ENCODE measurements around the gene ZNF57. TPM values are rescaled to one million over a fixed set of nuclear protein-coding genes. Genes with fewer than 3 reads are reported as not detected.
"Not testable (repeated sequence)": the region's sequence is repeated elsewhere in the genome, so short reads cannot be mapped to it uniquely, and the experiment has no call there.

Gene ZNF57
- total RNA-seq, 1 donor from 2014 or later, result 5.1 TPM

GRCh38 chr19:2944775-2945574, 44.2 kb downstream of the ZNF57 start, which contains the start of gene ZNF77:
Gene ZNF77, minus strand, starts transcription at chr19:2944971. Its CDS starts 131 bp downstream, at chr19:2944840.
- peak; percentile 99 for ATAC-seq
- intact Hi-C loops (cut with DNase I), result loop anchor here (2.0 to 5.0 kb wide), 3 partner anchors 44 to 103 kb away; partner anchors contain the start of genes ZNF555 and ZNF57
- peak; percentile 97 for DNase-seq (ENCODE audit: missing footprints)

- DNase-seq (ENCODE audit: missing footprints) (no peak), ATAC-seq (no peak)
- intact Hi-C loops (cut with DNase I), result loop anchor here (2.0 to 5.0 kb wide), 2 partner anchors 45 to 103 kb away; partner anchors contain the start of genes ZNF555 and ZNF57
Observed at GRCh38 chr19:2945575-2946184, 45.0 kb downstream of the ZNF57 start.

DNA sequence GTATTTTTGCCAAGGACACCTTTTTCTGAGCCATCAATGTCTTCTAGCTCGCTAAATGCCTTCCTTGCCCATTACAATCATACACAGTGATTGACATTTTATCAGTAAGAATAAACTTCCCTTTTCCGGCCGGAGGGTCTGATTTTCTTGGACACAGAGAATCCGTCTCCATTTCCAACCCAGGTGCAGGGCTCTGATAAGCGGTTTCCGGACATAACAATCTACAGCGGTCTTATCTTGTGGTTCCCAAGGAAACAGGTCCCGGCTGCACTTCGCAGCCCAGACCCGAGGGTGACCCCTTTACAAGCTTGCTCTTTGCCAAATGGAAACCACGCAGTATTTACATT, 49.2 kb downstream of the ZNF57 start:
- no peak for ATAC-seq
- intact Hi-C loops (cut with DNase I), result loop anchor here (5.0 kb wide), 2 partner anchors 108 to 212 kb away; partner anchors contain the start of gene ZNF555
- DNase-seq (ENCODE audit: missing footprints), result no peak

DNA sequence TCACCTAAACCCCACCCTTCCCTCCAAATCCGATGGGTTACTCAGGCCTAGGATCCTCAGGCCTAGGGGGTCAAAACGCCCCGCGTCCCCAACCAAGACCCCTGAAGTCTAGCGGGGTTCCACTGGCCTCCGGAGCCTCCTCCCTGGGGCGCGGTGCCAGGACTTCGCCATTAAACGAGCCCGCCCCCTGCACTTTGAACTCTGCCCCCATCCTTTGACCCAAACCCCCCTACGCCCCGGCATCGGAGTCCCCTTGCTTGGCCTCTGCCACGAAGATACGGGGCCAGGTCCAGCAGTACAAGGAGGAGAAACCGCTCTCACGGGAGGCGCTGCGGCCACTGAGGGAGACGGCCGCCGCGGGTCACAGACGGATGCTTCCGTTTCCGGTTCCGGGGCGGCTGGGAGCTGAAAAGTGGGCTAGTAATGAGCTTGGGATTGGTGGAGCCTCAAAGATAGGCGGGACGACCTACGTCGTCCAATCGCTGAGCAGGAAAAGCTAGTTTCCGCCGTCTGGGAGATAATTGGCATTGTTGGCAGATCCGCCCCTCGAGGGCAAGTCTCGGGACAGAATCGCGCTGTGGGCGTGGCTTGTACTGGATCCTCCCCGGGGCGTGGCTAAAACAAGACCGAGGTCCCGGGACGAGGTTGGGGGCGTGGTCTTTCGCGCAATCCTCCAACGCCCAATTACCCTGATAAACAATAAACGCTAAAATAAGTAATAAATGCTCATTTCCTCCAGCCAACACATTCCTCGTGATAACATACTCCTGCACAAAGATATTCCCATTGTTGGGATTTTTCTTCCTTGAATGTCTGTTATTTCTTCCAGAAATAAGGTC, 49.8 kb downstream of the ZNF57 start:
- ATAC-seq (peak; percentile 98), DNase-seq (ENCODE audit: missing footprints) (peak; percentile 100)
- intact Hi-C loops (cut with DNase I), result loop anchor here (5.0 kb wide), 1 partner anchor 212 kb away; no protein-coding TSS in a partner anchor

DNA sequence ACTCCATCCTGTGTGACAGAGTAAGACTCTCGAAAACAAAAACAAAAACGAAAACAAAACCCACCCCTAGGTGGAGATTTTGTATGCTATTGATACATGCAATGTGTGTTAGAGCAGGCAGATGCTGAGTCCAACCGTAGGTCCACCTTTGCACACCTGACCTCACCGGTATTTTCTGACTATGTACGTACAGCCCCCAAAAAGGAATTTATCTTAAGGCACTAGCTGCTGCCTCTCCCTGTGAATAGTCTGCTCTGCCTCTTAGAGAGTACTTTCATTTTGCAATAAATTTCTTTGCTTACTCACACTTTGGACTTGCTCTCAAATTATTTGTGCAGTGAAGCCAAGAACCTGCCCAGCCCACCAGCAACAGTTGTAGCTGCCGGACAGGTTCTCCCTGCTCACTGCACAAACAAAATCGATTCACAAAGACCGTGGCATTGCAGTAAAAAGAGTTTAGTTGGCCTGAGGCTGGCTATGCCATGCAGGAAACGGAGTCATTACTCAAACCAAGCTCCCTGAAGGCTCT, 52.3 kb downstream of the ZNF57 start:
- ATAC-seq, result no peak
- intact Hi-C loops (cut with DNase I), result loop anchor here (5.0 kb wide), 1 partner anchor 209 kb away; no protein-coding TSS in a partner anchor
- DNase-seq (ENCODE audit: missing footprints), result no peak

- no peak for ATAC-seq
Observed at GRCh38 chr19:2957160-2957559, 56.4 kb downstream of the ZNF57 start.

GRCh38 chr19:2960120-2960519, 59.4 kb downstream of the ZNF57 start:
- no peak for ATAC-seq
- no peak for DNase-seq (ENCODE audit: missing footprints)
- intact Hi-C loops (cut with DNase I), result loop anchor here (5.0 kb wide), 1 partner anchor 142 kb away; no protein-coding TSS in a partner anchor

More at GRCh38 chr19:2957160-2957559, 56.4 kb downstream of the ZNF57 start:
- DNase-seq (ENCODE audit: missing footprints), result no peak
- intact Hi-C loops (cut with DNase I), result no loop called here

GRCh38 chr19:2962018-2962670, 61.4 kb downstream of the ZNF57 start:
- peak; percentile 90 for ATAC-seq
- intact Hi-C loops (cut with DNase I), result loop anchor here (1.0 to 5.0 kb wide), 2 partner anchors 140 to 201 kb away; no protein-coding TSS in a partner anchor
- no peak for DNase-seq (ENCODE audit: missing footprints)

DNA sequence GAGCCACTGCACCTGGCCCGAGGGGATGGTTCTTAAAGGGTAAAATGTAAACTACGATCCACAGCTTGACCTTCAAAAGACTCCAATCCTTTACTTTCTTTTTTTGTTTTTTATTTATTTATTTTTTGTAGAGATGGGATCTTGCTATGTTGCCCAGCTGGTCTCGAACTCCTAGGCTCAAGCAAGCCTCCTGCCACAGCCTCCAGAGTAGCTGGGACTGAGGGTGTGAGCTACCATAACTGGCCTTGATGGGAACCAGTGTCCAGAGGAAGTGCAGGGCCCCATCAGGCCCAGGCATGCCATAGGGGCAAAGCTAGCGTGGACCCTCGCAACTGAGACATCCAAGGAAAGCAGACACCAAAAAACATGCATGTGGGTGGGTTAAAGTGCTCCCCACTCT, 62.4 kb downstream of the ZNF57 start:
- ATAC-seq (no peak), DNase-seq (ENCODE audit: missing footprints) (no peak)
- intact Hi-C loops (cut with DNase I), result loop anchor here (5.0 kb wide), 1 partner anchor 139 kb away; no protein-coding TSS in a partner anchor

- intact Hi-C loops (cut with DNase I), result loop anchor here (5.0 kb wide), 1 partner anchor 139 kb away; no protein-coding TSS in a partner anchor
- not testable (repeated sequence) for DNase-seq (ENCODE audit: missing footprints); ATAC-seq
Observed at GRCh38 chr19:2963631-2964030, 62.9 kb downstream of the ZNF57 start.

- ATAC-seq (no peak), DNase-seq (ENCODE audit: missing footprints) (no peak)
- intact Hi-C loops (cut with DNase I), result loop anchor here (5.0 kb wide), 1 partner anchor 137 kb away; no protein-coding TSS in a partner anchor
Observed at GRCh38 chr19:2964874-2965273, 64.1 kb downstream of the ZNF57 start.

- intact Hi-C loops (cut with DNase I), result loop anchor here (2.0 kb wide), 1 partner anchor 69 kb away; no protein-coding TSS in a partner anchor
- ATAC-seq, result no peak
Observed at GRCh38 chr19:2967972-2968371, 67.2 kb downstream of the ZNF57 start.

More at GRCh38 chr19:2967972-2968371, 67.2 kb downstream of the ZNF57 start:
- no peak for DNase-seq (ENCODE audit: missing footprints)

Other genes starting within 250 kb of the ZNF57 start
- gene GNG7, start 198.2 kb upstream of the ZNF57 start, total RNA-seq, result 26.7 TPM
- 200 TPM for gene DIRAS1, start 179.6 kb upstream of the ZNF57 start, total RNA-seq
- gene SLC39A3, start 160.9 kb upstream of the ZNF57 start, total RNA-seq, result 24.5 TPM
- 64.3 TPM for gene SGTA, start 117.7 kb upstream of the ZNF57 start, total RNA-seq
- 54.8 TPM for gene THOP1, start 115.4 kb upstream of the ZNF57 start, total RNA-seq
- 3.7 TPM for gene ZNF554, start 81.1 kb upstream of the ZNF57 start, total RNA-seq
- gene ZNF555, start 59.5 kb upstream of the ZNF57 start, total RNA-seq, result 8.9 TPM
- not detected for gene ZNF556, start 33.6 kb upstream of the ZNF57 start, total RNA-seq
- 2.6 TPM for gene ZNF77, start 44.0 kb downstream of the ZNF57 start, total RNA-seq
- gene TLE6, start 76.6 kb downstream of the ZNF57 start, total RNA-seq, result 1.1 TPM
- 58.6 TPM for gene TLE2, start 128.4 kb downstream of the ZNF57 start, total RNA-seq
- 775 TPM for gene TLE5, start 161.6 kb downstream of the ZNF57 start, total RNA-seq
- gene GNA11, start 193.4 kb downstream of the ZNF57 start, total RNA-seq, result 64.7 TPM
- gene GNA15, start 235.1 kb downstream of the ZNF57 start, total RNA-seq, result 2.9 TPM

Measured in Right ventricle myocardium inferior (tissue), 1 donor.